ENCODE results near the gene ADCY10.
"Not testable (repeated sequence)": the region's sequence is repeated elsewhere in the genome, so short reads cannot be mapped to it uniquely, and the experiment has no call there.

Gene ADCY10

DNA sequence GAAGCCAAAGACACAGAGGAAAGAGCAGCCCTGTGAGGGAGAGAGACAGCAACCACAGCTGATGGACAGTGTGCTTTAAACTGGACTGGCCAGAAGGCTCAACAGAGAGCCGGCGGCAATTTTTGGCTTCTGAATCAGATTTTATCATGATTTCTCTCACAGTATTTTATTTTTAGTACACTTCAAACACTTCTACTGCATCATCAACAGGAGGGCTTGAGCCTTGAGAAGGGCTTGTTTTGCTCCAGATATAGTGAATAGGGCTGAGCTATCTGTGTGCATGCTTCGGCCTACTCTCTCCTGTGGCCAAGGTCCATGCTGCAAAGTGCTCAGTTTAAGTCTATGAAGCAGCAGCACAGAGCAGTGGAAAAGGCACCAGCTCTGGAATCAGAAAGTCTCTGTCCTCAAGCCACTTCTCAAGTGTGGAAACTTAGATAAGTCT, 33.3 kb downstream of the ADCY10 start:
- no peak for DNase-seq

DNA sequence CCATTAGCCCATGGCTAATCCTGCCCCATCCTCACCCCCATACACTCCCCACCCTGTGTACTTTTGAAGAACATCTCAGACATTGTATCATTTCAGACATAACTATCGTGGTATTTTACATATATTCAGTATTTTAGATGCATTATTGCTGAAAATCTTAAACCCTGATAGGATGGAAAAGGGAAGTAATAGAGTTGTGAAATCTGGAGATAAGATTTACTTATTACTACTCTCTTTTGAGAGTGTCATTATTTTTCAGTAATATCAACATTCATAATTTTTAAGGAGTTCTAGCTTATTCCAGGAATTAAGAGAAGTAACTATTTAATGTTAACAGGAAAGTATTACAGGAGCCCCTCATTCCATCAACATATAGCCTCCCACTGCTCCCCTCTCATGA, 34.4 kb downstream of the ADCY10 start:
- DNase-seq = no peak

GRCh38 chr1:167878372-167879160, 35.4 kb downstream of the ADCY10 start:
- DNase-seq = no peak

DNA sequence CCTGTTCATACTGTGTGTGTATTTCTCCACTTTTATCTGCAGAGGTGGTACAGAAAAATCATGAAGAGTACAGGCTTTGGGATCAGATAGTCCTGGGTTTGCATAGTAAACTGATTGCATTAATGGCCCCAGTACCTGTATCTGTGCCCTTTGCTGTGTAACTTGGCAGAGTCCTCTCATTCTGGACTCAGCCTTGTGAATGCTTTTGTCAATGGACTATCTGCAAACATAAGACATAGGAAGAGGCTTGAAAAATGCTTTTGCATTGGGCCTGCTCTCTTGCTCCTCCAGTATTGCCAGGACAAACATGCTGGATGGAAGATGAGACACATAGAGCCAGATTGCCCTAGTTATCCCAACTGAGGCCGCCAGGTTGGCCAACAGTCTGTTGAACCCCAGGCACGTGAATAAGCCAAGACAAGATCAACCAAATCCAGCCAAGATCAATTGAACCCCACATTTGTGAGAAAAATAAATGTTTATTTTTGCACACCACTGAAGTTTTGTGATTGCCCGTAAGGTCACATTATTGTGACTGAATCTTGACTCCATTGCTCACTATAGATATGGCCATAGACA, 37.2 kb downstream of the ADCY10 start:
- DNase-seq = no peak

- no peak for DNase-seq
These were observed 42.6 kb downstream of the ADCY10 start for GRCh38 chr1:167871331-167871730.

DNA sequence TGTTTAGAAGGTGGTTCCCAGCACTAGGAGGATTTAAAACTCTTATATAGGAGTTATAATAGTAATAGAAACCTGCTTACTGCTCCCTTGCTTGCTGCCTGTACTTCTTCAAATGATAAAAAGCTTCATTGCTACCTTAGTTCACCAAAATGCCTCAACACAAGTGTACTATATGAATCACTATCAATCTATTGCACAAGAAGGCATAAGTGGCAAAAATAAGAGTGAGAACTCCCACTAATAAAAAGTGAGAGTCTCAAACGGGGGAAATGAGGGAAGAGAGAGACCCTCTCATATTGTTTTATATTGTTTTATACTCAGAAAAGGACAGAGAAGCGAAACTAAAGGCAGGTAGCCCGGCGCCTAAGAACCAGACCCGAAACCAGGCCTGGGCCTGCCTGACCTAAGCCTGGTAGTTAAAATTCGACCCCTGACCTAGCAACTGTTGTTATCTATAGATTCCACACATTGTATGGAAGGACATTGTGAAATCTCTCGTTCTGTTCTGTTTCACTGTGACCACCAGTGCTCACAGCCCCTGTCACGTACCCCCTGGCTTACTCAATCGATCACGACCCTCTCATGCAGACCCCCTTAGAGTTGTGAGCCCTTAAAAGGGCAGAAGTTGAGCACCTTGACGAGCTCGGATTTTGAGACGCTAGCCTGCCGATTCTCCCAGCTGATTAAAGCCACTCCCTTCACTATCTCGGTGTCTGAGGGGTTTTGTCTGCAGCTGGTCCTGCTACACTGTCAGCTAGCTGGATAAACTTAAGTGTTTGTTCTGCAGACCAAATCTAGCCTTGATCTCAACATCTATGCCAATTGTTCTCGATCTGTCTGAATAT, 44.6 kb downstream of the ADCY10 start:
- DNase-seq = peak; percentile 64

GRCh38 chr1:167866739-167867414, 47.1 kb downstream of the ADCY10 start:
- not testable (repeated sequence) for DNase-seq

DNA sequence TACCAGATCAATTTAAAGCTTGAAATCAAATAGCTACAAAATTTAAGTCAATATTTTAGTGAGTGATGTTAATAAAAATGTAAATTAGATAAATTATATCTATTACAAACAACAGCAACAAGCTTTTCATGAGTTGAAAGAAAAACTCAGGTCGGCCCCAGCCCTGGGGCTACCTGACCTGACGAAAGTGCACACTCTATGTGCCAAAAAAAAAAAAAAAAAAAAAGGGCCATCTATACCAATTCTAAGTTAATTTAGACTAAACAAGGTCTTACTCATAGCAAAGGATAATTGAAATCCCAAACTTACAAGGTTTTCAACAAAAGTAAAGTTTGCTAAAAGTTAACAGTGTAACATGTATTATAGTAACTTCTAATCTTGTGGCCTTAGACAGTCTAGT, 47.6 kb downstream of the ADCY10 start:
- not testable (repeated sequence) for DNase-seq

- DNase-seq = not testable (repeated sequence)
These were observed 48.1 kb downstream of the ADCY10 start for GRCh38 chr1:167865804-167866308.

- DNase-seq = not testable (repeated sequence)
These were observed 48.7 kb downstream of the ADCY10 start for GRCh38 chr1:167865193-167865592.

GRCh38 chr1:167864392-167865032, 49.4 kb downstream of the ADCY10 start:
- no peak for DNase-seq

- DNase-seq = no peak
These were observed 50.0 kb downstream of the ADCY10 start for GRCh38 chr1:167863921-167864279.

GRCh38 chr1:167863191-167863920, 50.6 kb downstream of the ADCY10 start:
- not testable (repeated sequence) for DNase-seq

- DNase-seq = no peak
These were observed 51.4 kb downstream of the ADCY10 start for GRCh38 chr1:167862432-167863076.

DNA sequence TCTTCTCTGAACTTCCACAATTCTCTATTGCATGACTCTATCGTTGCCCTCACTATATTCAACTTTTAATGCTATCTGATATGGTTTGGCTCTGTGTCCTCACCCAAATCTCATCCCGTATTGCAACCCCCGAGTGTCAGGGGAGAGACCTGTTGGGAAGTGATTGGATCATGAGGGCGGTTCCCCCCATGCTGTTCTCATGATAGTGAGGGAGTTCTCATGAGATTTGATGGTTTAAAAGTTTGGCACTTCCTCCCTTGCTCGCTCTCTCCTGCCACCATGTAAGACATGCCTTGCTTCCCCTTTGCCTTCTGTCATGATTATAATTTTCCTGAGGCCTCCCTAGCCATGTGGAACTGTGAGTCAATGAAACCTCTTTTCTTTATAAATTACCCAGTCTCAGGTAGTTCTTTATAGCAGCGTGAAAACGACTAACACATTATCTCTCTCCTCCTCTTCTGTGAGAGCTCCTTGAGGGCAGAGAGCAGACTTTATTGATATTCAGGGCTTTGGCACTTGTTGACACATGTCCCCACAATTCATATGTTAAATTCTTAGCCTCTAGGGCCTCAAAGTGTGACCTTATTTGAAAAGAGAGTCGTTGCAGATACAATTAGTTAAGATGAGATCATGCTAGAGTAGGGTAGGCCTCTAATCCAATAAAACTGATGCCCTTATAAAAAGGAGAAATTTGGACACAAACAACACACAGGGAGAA, 52.1 kb downstream of the ADCY10 start:
- DNase-seq = no peak

DNA sequence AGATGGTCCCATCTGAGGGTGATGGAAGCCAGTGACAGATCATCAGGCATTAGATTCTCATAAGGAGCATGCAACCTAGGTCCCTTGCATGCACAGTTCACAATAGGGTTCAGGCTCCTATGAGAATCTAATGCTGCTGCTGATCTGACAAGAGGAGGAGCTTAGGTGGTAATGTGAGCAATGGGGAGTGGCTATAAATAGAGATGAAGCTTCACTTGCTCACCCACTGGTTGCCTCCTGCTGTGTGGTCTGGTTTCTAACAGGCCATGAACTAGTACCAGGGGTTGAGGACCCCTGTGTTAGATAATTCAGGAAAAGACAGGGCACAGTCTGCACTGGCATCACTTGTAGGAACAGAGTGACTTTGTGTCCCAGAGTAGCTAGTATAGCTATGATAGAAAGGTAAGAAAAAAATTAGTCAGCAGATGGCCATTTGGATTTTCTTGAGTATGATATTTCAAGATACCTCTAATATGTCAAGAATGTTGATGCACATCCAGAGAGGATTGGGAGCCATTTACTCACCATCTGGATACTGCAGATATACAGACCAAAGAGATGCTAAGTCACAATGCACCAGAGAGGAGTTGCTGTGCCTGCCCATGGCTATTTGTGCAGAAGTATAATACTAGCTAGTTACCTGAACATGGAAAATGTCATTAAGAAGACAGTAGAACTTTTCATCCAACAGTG, 53.6 kb downstream of the ADCY10 start:
- DNase-seq = no peak

- DNase-seq = no peak
These were observed 57.1 kb downstream of the ADCY10 start for GRCh38 chr1:167856711-167857418.

DNA sequence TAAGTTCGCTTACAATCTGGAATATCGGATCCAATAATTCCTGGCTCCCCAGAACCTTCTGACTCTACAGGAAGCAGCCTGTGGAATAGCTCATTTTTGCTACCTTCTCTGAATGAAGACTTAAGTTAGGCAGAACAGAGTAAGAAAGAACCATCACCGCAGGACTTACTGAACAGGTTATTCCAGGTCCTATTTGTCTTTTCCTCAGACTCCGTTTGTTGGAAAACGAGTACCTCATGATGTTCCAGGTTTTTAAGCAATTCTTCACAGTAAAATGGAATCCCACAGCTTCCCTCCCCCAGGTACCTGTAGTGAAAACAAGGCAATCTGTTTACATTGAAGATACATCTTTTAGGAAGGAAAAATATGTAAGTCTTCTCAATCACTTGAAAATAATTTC, 59.8 kb downstream of the ADCY10 start:
- DNase-seq = no peak

GRCh38 chr1:167849666-167850065, 64.3 kb downstream of the ADCY10 start:
- no peak for DNase-seq

All from islet precursor cell (in vitro differentiated cells).